HFF-Myc (cell line): ENCODE data around the gene ZNF394.

Experiments used
- DNase-seq: peaks from one replicate; pipeline ENCODE4 v3.0.0-alpha.2; 2011; ENCODE audit warnings: low read depth; ENCODE audit errors: extremely low read depth
- H3K4me3 ChIP-seq: replicated peaks from 2 replicates; pipeline ENCODE4 v1.5.1; 2011; ENCODE audit warnings: low read depth, mild to moderate bottlenecking, control low read depth, low read length
- TF ChIP-seq, protein P1 (sequence below): IDR thresholded peaks from 2 replicates; pipeline ENCODE4 v1.5.1; 2012; ENCODE audit warnings: mild to moderate bottlenecking, low read depth, low read length, control low read depth; ENCODE audit errors: missing control alignments

ZNF394 gene

DNA sequence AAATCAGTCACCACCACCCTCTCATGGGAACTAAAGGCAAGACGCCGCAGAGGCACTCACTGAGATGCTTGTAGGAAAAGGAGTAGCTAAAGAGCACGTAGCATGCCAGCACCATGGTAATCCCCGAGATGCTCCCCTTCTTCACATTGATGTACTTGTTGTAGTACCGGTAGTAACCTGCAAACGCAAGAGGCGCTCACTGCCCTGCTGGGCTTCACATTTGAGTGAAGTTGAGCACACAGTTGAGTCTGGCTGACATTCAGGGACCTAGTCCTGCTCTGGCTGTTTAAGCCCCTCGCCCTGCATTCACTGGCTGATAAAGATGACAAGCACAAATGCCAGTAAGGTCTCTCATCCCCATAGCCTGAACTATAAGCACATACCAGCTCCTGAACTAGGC is 41.0 kb downstream of the ZNF394 start:
- no peak overlapping the region for H3K4me3 ChIP-seq
- TF ChIP-seq, protein P1, sequence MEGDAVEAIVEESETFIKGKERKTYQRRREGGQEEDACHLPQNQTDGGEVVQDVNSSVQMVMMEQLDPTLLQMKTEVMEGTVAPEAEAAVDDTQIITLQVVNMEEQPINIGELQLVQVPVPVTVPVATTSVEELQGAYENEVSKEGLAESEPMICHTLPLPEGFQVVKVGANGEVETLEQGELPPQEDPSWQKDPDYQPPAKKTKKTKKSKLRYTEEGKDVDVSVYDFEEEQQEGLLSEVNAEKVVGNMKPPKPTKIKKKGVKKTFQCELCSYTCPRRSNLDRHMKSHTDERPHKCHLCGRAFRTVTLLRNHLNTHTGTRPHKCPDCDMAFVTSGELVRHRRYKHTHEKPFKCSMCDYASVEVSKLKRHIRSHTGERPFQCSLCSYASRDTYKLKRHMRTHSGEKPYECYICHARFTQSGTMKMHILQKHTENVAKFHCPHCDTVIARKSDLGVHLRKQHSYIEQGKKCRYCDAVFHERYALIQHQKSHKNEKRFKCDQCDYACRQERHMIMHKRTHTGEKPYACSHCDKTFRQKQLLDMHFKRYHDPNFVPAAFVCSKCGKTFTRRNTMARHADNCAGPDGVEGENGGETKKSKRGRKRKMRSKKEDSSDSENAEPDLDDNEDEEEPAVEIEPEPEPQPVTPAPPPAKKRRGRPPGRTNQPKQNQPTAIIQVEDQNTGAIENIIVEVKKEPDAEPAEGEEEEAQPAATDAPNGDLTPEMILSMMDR: peak; percentile 48
- DNase-seq: no peak

DNA sequence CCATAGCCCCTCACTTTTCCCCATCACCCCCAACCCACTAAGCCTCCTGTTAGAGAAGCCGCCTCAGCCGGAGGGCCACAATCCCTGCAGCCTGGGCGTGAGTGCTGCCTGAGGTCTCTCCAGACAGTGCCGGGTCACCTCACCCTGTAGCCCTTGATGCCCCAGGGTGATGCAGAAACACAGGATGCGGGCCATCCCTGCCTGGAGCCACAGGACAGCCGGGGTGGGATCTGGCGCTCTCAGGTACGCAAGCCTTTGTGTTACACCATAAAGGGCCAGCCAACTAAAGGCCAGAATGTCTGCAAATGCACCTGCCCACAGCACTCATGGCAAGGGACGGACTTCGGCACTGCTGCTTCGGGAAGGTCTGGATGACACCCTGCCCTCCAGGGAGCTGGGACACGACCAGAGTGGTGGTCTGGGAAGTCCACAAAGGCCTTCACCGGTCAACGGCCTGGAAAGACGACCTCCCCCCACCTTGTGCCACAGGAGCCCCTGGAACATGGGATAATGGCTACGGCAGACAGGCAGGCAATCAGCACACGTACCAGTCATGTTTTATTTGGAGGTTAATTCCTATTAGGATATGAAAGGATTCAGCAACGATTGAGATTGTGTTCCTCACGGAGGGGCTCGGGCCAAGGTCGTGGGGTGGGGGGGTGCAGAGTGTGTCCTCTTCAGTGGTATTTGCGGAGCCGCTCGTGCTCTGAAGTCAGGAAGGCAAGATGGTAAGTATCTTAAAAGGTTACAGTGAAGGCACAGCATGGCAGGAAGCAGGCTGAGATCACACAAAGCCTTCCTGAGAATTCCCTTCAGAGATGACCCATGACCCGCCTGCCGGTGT is 42.2 kb downstream of the ZNF394 start:
- DNase-seq: no peak
- H3K4me3 ChIP-seq: no peak overlapping the region
- TF ChIP-seq, protein P1: no peak

DNA sequence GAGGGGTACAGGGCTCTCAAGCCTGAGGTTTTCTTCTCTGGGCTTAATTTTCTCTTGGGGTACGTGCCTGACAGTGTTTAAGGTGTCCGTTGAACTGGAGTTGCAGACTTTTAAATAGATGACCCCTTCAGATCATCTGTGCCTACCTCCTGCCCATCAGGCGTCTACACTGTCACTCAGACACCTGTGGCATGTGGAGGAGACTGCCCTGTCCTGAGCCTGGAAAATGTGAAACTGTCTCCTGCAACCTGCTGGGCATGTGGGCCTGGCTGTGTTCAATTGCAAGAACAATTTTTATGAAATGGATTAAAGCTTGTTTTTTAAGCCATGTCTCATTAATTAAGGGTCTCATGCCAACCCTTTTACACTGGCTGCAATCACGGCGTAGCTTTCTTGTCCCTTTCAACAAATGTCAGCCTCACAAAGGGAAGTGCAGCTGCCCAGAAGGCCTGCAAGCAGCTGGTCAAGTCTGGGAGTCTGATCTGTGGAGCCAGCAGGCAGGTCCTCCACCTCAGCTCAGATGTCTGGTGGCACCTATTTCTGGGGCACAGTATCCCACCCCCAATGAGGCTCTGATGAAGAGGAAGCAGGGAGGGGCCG is 42.9 kb downstream of the ZNF394 start:
- TF ChIP-seq, protein P1: no peak
- DNase-seq: no peak
- H3K4me3 ChIP-seq: no peak overlapping the region

DNA sequence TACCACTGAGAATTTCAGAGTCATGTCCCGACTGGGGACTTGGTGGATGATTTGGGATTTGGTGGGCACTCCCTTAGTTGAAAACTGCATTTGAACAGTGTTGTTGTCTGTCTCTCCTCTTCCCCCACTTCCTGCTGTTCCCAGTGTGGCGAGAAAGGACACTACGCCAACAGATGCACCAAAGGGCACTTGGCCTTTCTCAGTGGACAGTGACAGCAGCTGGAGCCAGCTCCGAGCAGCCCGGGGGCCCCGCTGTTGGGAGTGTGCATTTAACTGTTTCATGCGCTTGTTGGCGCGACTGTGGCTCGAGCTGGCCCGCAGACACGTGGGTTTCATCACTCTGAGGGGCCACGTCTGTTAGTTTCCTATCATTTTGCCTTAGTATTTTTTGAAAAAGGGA is 43.8 kb downstream of the ZNF394 start:
- no peak for DNase-seq
- TF ChIP-seq, protein P1: no peak
- H3K4me3 ChIP-seq: no peak overlapping the region

DNA sequence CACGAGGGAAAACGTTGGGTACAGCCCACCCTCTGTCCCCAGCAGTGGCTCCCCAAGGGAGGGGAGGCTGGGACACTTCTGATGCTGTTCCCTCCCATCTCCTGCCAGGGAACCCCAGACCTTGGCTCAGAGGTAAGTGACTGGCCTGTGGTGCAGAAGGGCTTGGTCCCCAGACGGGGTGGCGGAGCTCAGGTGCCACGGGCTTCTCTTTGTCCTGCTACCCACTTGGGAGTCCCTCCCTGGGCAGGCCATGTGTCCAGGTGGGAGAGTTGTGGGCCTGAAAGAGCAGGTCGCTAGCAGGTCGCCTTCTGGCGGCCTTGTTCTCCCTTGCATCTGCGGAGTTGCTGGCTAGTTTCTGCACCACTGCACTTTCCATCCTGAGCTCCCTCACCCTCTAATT is 44.2 kb downstream of the ZNF394 start:
- H3K4me3 ChIP-seq: no peak overlapping the region
- TF ChIP-seq, protein P1: no peak
- no peak for DNase-seq

DNA sequence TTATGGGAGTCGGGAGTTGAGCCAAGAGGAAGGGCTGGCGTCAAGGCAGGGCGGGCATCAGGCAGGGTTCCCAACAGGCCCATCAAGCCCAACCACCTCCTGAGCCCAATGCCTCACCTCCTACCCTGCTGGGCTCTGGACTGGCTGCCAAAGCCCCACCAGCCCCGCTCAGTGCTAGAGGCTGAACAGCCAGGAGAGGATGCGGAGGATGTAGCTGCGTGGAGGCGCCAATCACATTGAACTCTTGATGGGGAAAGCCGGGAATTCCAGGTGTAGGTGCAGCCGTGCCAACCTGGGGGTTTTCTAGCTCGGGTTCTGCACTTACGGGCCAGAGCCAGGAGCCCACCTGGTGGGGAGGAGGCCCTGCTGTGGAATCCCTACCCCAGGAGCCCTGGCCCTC is 47.0 kb downstream of the ZNF394 start:
- H3K4me3 ChIP-seq: no peak overlapping the region
- TF ChIP-seq, protein P1: no peak
- DNase-seq: no peak

DNA sequence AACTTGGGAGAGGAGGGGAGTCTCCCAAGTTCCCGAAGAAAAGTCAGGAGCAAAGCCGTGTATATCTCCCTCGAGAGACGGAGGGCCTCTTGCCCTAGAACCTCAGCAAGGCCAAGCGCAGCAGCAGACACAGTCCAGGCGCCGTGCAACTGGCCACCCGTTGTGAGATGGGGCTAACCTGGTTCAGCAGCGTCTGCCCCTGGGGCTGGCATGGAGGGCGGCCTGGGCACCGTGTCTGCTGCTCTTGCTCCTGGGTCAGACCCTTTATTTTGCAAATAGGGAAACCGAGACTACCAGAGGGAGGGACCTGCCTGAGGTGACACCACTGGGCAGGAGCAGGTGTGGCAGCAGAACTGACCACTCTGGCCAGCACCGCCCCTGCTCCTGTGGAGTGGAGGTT is 47.5 kb downstream of the ZNF394 start:
- no peak for DNase-seq
- no peak overlapping the region for H3K4me3 ChIP-seq
- TF ChIP-seq, protein P1: no peak
